SK-N-SH treated with all-trans-retinoic acid at 6 μM for 48 hours (cell line): Measurements from ENCODE around the gene OR2B2.

Experiments
- ATAC-seq: fragments of 200-7000 bp; cut with Tn5 transposase; 3 replicates; pipeline ENCODE4 v1.9.1; 2020; ENCODE audit warnings: mild to moderate bottlenecking, moderate library complexity
- ARNTL ChIP-seq: fragments of 450-650 bp; formaldehyde crosslinking; IDR thresholded peaks from 2 replicates; pipeline ENCODE4 v1.5.0; 2020; ENCODE audit warnings: low read depth, mild to moderate bottlenecking, moderate library complexity, borderline replicate concordance
- BACH2 ChIP-seq: fragments of 250-450 bp; sonication (Bioruptor Pico); IDR thresholded peaks from 2 replicates; pipeline ENCODE4 v1.9.0; 2021; ENCODE audit warnings: mild to moderate bottlenecking, borderline replicate concordance
- CREB5 ChIP-seq: fragments of 250-450 bp; sonication (Bioruptor Pico); IDR thresholded peaks from 2 replicates; pipeline ENCODE4 v1.5.1; 2020; ENCODE audit warnings: low read depth, mild to moderate bottlenecking, moderate library complexity
- CSDC2 ChIP-seq: fragments of 250-450 bp; sonication (Bioruptor Pico); IDR thresholded peaks from 2 replicates; pipeline ENCODE4 v1.5.0; 2020; ENCODE audit warnings: mild to moderate bottlenecking, moderate library complexity
- CSRNP3 ChIP-seq: fragments of 250-450 bp; sonication (Bioruptor Pico); IDR thresholded peaks from 2 replicates; pipeline ENCODE4 v1.5.1; 2021; ENCODE audit warnings: mild to moderate bottlenecking, moderate library complexity
- ESRRG ChIP-seq: fragments of 250-450 bp; sonication (Bioruptor Pico); IDR thresholded peaks from 2 replicates; pipeline ENCODE4 v1.6.1; 2021; ENCODE audit warnings: mild to moderate bottlenecking
- ISL1 ChIP-seq: fragments of 250-450 bp; sonication (Bioruptor Pico); IDR thresholded peaks from 2 replicates; pipeline ENCODE4 v2.1.2; 2022; ENCODE audit warnings: mild to moderate bottlenecking, moderate library complexity
- OSR1 ChIP-seq: fragments of 250-450 bp; sonication (Bioruptor Pico); IDR thresholded peaks from 2 replicates; pipeline ENCODE4 v1.8.0; 2022; ENCODE audit warnings: moderate library complexity, mild to moderate bottlenecking, inconsistent platforms
- PATZ1 ChIP-seq: fragments of 250-450 bp; sonication (Bioruptor Pico); IDR thresholded peaks from 2 replicates; pipeline ENCODE4 v1.8.0; 2020; ENCODE audit warnings: mild to moderate bottlenecking, moderate library complexity, borderline replicate concordance
- POU6F1 ChIP-seq: fragments of 250-450 bp; sonication (Bioruptor Pico); IDR thresholded peaks from 2 replicates; pipeline ENCODE4 v1.8.0; 2021; ENCODE audit warnings: low read depth, mild to moderate bottlenecking, moderate library complexity, borderline replicate concordance
- PPARA ChIP-seq: fragments of 250-450 bp; sonication (Bioruptor Pico); IDR thresholded peaks from 2 replicates; pipeline ENCODE4 v1.5.0; 2020; ENCODE audit warnings: mild to moderate bottlenecking, borderline replicate concordance
- RARB ChIP-seq: fragments of 250-450 bp; sonication (Bioruptor Pico); IDR thresholded peaks from 2 replicates; pipeline ENCODE4 v1.8.0; 2021; ENCODE audit warnings: mild to moderate bottlenecking, moderate library complexity
- SNAI2 ChIP-seq: fragments of 250-450 bp; sonication (Bioruptor Pico); IDR thresholded peaks from 2 replicates; pipeline ENCODE4 v1.5.0; 2020; ENCODE audit warnings: mild to moderate bottlenecking, moderate library complexity
- TCF4 ChIP-seq: fragments of 250-450 bp; sonication (Bioruptor Pico); IDR thresholded peaks from 2 replicates; pipeline ENCODE4 v1.8.0; 2021; ENCODE audit warnings: mild to moderate bottlenecking, moderate library complexity, borderline replicate concordance
- TOX ChIP-seq: fragments of 250-450 bp; sonication (Bioruptor Pico); IDR thresholded peaks from 2 replicates; pipeline ENCODE4 v1.8.0; 2021; ENCODE audit warnings: mild to moderate bottlenecking, moderate library complexity, borderline replicate concordance
- TSHZ2 ChIP-seq: fragments of 250-450 bp; sonication (Bioruptor Pico); IDR thresholded peaks from 2 replicates; pipeline ENCODE4 v1.5.0; 2020; ENCODE audit warnings: mild to moderate bottlenecking, moderate library complexity
- ZFP3 ChIP-seq: fragments of 250-450 bp; sonication (Bioruptor Pico); IDR thresholded peaks from 2 replicates; pipeline ENCODE4 v1.5.0; 2020; ENCODE audit warnings: mild to moderate bottlenecking, moderate library complexity
- ZFP30 ChIP-seq: fragments of 450-650 bp; formaldehyde crosslinking; IDR thresholded peaks from 2 replicates; pipeline ENCODE4 v1.5.0; 2022; ENCODE audit warnings: mild to moderate bottlenecking, moderate library complexity
- ZNF70 ChIP-seq: fragments of 450-650 bp; formaldehyde crosslinking; IDR thresholded peaks from 2 replicates; pipeline ENCODE4 v1.5.0; 2020; ENCODE audit warnings: mild to moderate bottlenecking, moderate library complexity
- ZNF8 ChIP-seq: fragments of 450-650 bp; formaldehyde crosslinking; IDR thresholded peaks from 2 replicates; pipeline ENCODE4 v1.5.0; 2020; ENCODE audit warnings: mild to moderate bottlenecking, moderate library complexity

The OR2B2 gene

GRCh38 chr6:27868311-27868710 is 43.9 kb downstream of the OR2B2 start:
- no peak for TF ChIP-seq TSHZ2 (CRISPR knock-in tag)
- no peak for TF ChIP-seq TOX (CRISPR knock-in tag)
- no peak for TF ChIP-seq ARNTL (CRISPR knock-in tag)
- no peak for TF ChIP-seq ESRRG (CRISPR knock-in tag)
- TF ChIP-seq BACH2 (CRISPR knock-in tag), result no peak
- TF ChIP-seq TCF4 (CRISPR knock-in tag), result no peak
- no peak for TF ChIP-seq CSRNP3 (CRISPR knock-in tag)
- TF ChIP-seq ZFP30, result no peak
- TF ChIP-seq RARB (CRISPR knock-in tag), result no peak
- no peak for ATAC-seq

GRCh38 chr6:27867945-27868300 is 44.3 kb downstream of the OR2B2 start:
- no peak for TF ChIP-seq ZNF70 (CRISPR knock-in tag)
- TF ChIP-seq CSRNP3 (CRISPR knock-in tag), result no peak
- no peak for TF ChIP-seq ZNF8 (CRISPR knock-in tag)
- no peak for TF ChIP-seq RARB (CRISPR knock-in tag)
- TF ChIP-seq CSDC2 (CRISPR knock-in tag), result no peak
- no peak for TF ChIP-seq SNAI2
- TF ChIP-seq POU6F1 (CRISPR knock-in tag), result no peak
- TF ChIP-seq ARNTL (CRISPR knock-in tag), result no peak
- ATAC-seq, result no peak

GRCh38 chr6:27867051-27867944 is 44.9 kb downstream of the OR2B2 start:
- TF ChIP-seq PATZ1 (CRISPR knock-in tag), result no peak
- TF ChIP-seq ZNF8 (CRISPR knock-in tag), result no peak
- no peak for TF ChIP-seq RARB (CRISPR knock-in tag)
- no peak for TF ChIP-seq ESRRG (CRISPR knock-in tag)
- TF ChIP-seq CSDC2 (CRISPR knock-in tag), result no peak
- TF ChIP-seq PPARA, result no peak
- TF ChIP-seq SNAI2, result no peak
- TF ChIP-seq CSRNP3 (CRISPR knock-in tag), result no peak
- no peak for TF ChIP-seq ISL1 (CRISPR knock-in tag)
- no peak for TF ChIP-seq ZFP30
- no peak for TF ChIP-seq TCF4 (CRISPR knock-in tag)
- TF ChIP-seq ZNF70 (CRISPR knock-in tag), result no peak
- no peak for TF ChIP-seq BACH2 (CRISPR knock-in tag)
- TF ChIP-seq ZFP3 (CRISPR knock-in tag), result no peak
- TF ChIP-seq CREB5 (CRISPR knock-in tag), result no peak
- no peak for TF ChIP-seq TOX (CRISPR knock-in tag)
- no peak for TF ChIP-seq OSR1 (CRISPR knock-in tag)
- peak; percentile 62 for ATAC-seq
